CD8-positive, alpha-beta memory T cell (primary cell): ENCODE results near the gene SCARB1. TPM values are rescaled to one million over a fixed set of nuclear protein-coding genes. Genes with fewer than 3 reads are reported as not detected.

Experiments used
- CTCF ChIA-PET: fragments of 350-600 bp; sonication (Branson Sonifier 250); formaldehyde crosslinking; loops from one replicate; lab custom pipeline; 2021; ENCODE audit warnings: antibody characterized with exemption; lab: Charles Lee
- POLR2A ChIA-PET: fragments of 350-600 bp; sonication (Branson Sonifier 250); formaldehyde crosslinking; loops from one replicate; lab custom pipeline; 2021; ENCODE audit warnings: antibody characterized with exemption; lab: Charles Lee
- DNase-seq, 5 donors: peaks; one replicate each; pipeline versions ENCODE4 v3.0.0 to v3.0.0-alpha.2; 2020 to 2022; ENCODE audit warnings: mixed read lengths in 1 of 5
- H3K27ac ChIP-seq: one replicate; pipeline ENCODE4 v1.7.0; 2013; ENCODE audit warnings: low read depth, mild to moderate bottlenecking, low read length, moderate library complexity
- H3K27me3 ChIP-seq: 2 replicates; pipeline ENCODE4 v1.7.0; 2013; ENCODE audit warnings: low read length, mild to moderate bottlenecking; ENCODE audit not compliant: insufficient read depth, poor library complexity, severe bottlenecking
- H3K36me3 ChIP-seq: 2 replicates; pipeline ENCODE4 v1.7.0; 2013; ENCODE audit warnings: mild to moderate bottlenecking, low read length, moderate library complexity; ENCODE audit not compliant: insufficient read depth
- H3K4me1 ChIP-seq: 2 replicates; pipeline ENCODE4 v1.7.0; 2013; ENCODE audit warnings: mild to moderate bottlenecking, low read length, moderate library complexity; ENCODE audit not compliant: insufficient read depth
- H3K4me3 ChIP-seq: 2 replicates; pipeline ENCODE4 v1.7.0; 2013; ENCODE audit warnings: mild to moderate bottlenecking, low read length
- H3K9me3 ChIP-seq: 2 replicates; pipeline ENCODE4 v1.7.0; 2013; ENCODE audit warnings: mild to moderate bottlenecking, low read length
- H3K27ac Mint-ChIP-seq, 8 donors: one replicate each; pipeline ENCODE4 v1.8.0; 2020 to 2021; ENCODE audit warnings: mixed read lengths in 8 of 8, mild to moderate bottlenecking in 6 of 8, inconsistent platforms in 3 of 8, moderate library complexity in 3 of 8
- H3K27me3 Mint-ChIP-seq, 2 donors: one replicate each; pipeline ENCODE4 v1.8.0; 2020 to 2021; ENCODE audit warnings: mixed read lengths in 2 of 2, mild to moderate bottlenecking in 1 of 2, moderate library complexity in 1 of 2
- H3K36me3 Mint-ChIP-seq, 3 donors: one replicate each; pipeline ENCODE4 v1.8.0; 2020 to 2021; ENCODE audit warnings: mixed read lengths in 3 of 3, inconsistent platforms in 1 of 3, mild to moderate bottlenecking in 1 of 3
- H3K4me1 Mint-ChIP-seq, 3 donors: one replicate each; pipeline ENCODE4 v1.8.0; 2020 to 2021; ENCODE audit warnings: mixed read lengths in 3 of 3, inconsistent platforms in 1 of 3, mild to moderate bottlenecking in 1 of 3
- H3K4me3 Mint-ChIP-seq, 7 donors: one replicate each; pipeline ENCODE4 v1.8.0; 2020 to 2021; ENCODE audit warnings: mixed read lengths in 7 of 7, mild to moderate bottlenecking in 6 of 7, moderate library complexity in 4 of 7, inconsistent platforms in 2 of 7
- H3K9me3 Mint-ChIP-seq, 5 donors: one replicate each; pipeline ENCODE4 v1.8.0; 2020 to 2022; ENCODE audit warnings: mixed read lengths in 5 of 5, mild to moderate bottlenecking in 3 of 5, moderate library complexity in 2 of 5, inconsistent platforms in 1 of 5
- polyA plus RNA-seq: library from polyadenylated mRNA; unstranded; fragments of 300-500 nt; fragmentation: Illumina TruSeq; gene quantifications from one replicate; pipeline ENCODE4 v1.2.3, GENCODE V29; 2021
- total RNA-seq, 2 experiments: library from RNA; stranded (reverse); gene quantifications; one replicate each; pipeline ENCODE4 v1.2.3, GENCODE V29; 2021

SCARB1 gene
- total and polyA plus RNA-seq, 3 experiments from 2014 or later = 3.6 to 21.6 (median 20.4) TPM

GRCh38 chr12:124864326-124864752 lies 675 bp upstream of the SCARB1 start:
- Mint-ChIP-seq H3K27me3 (peaks cover 2% of the 10 kb centered on the region in 2 donors), H3K36me3 (peaks cover 0 to under 1% (median 0%) of the 10 kb centered on the region in 3 donors), H3K27ac (peak overlapping the region in 6 of 8 donors; percentile 24 to 90 (median 80)), H3K4me1 (peaks cover 14 to 20% (median 15%) of the 10 kb centered on the region in 3 donors), H3K9me3 (no peaks in the 10 kb centered on the region), H3K4me3 (peak overlapping the region; percentile 72 to 92 (median 80))
- ChIA-PET POLR2A (interaction anchor here (0.6 kb wide), 1 partner anchor 885 kb away, joined by 3 read pairs; no protein-coding TSS in a partner anchor), CTCF (no interaction called here)
- no peaks in the 10 kb centered on the region for H3K4me1 ChIP-seq
- peak overlapping the region; percentile 60 for H3K4me3 ChIP-seq
- H3K27ac ChIP-seq = peak overlapping the region; percentile 58
- H3K9me3 ChIP-seq = no peaks in the 10 kb centered on the region
- no peaks in the 10 kb centered on the region for H3K27me3 ChIP-seq
- no peak for DNase-seq
- no peaks in the 10 kb centered on the region for H3K36me3 ChIP-seq

- Mint-ChIP-seq H3K27me3 (peaks cover 0 to 2% of the 10 kb centered on the region in 2 donors), H3K4me3 (peak overlapping the region; percentile 75 to 91 (median 80)), H3K9me3 (no peaks in the 10 kb centered on the region), H3K36me3 (no peaks in the 10 kb centered on the region), H3K4me1 (peaks cover 14 to 20% (median 15%) of the 10 kb centered on the region in 3 donors), H3K27ac (peak overlapping the region in 3 of 8 donors; percentile 29 to 58 (median 36))
- ChIA-PET CTCF (no interaction called here), POLR2A (no interaction called here)
- DNase-seq = no peak
- no peaks in the 10 kb centered on the region for H3K4me1 ChIP-seq
- no peaks in the 10 kb centered on the region for H3K9me3 ChIP-seq
- peak overlapping the region; percentile 65 for H3K4me3 ChIP-seq
- no peaks in the 10 kb centered on the region for H3K27me3 ChIP-seq
- peak overlapping the region; percentile 31 for H3K27ac ChIP-seq
- no peaks in the 10 kb centered on the region for H3K36me3 ChIP-seq
Measured at GRCh38 chr12:124862768-124863415, 772 bp downstream of the SCARB1 start.

- Mint-ChIP-seq H3K4me1 (peaks cover 14 to 20% (median 15%) of the 10 kb centered on the region in 3 donors), H3K36me3 (no peaks in the 10 kb centered on the region), H3K9me3 (no peaks in the 10 kb centered on the region), H3K4me3 (peak overlapping the region; percentile 75 to 91 (median 80)), H3K27me3 (peaks cover 0 to 2% of the 10 kb centered on the region in 2 donors), H3K27ac (peak overlapping the region in 4 of 8 donors; percentile 11 to 55 (median 38))
- H3K4me3 ChIP-seq = no peak overlapping the region
- H3K36me3 ChIP-seq = no peaks in the 10 kb centered on the region
- no peaks in the 10 kb centered on the region for H3K9me3 ChIP-seq
- POLR2A ChIA-PET = no interaction called here
- H3K27me3 ChIP-seq = no peaks in the 10 kb centered on the region
- CTCF ChIA-PET = no interaction called here
- no peak overlapping the region for H3K27ac ChIP-seq
- peak in 1 of 5 donors; percentile 23 for DNase-seq
- no peaks in the 10 kb centered on the region for H3K4me1 ChIP-seq
Measured at GRCh38 chr12:124861898-124862676, 1.6 kb downstream of the SCARB1 start.

- H3K9me3 ChIP-seq = no peaks in the 10 kb centered on the region
- ChIA-PET POLR2A (no interaction called here), CTCF (no interaction called here)
- no peaks in the 10 kb centered on the region for H3K27me3 ChIP-seq
- H3K4me1 ChIP-seq = no peaks in the 10 kb centered on the region
- no peak overlapping the region for H3K27ac ChIP-seq
- Mint-ChIP-seq H3K9me3 (no peaks in the 10 kb centered on the region), H3K27ac (peak overlapping the region in 1 of 8 donors; percentile 19), H3K4me3 (peak overlapping the region; percentile 69 to 84 (median 80)), H3K4me1 (peaks cover 14 to 20% (median 15%) of the 10 kb centered on the region in 3 donors), H3K36me3 (no peaks in the 10 kb centered on the region), H3K27me3 (no peaks in the 10 kb centered on the region)
- H3K36me3 ChIP-seq = no peaks in the 10 kb centered on the region
- DNase-seq = peak in 1 of 5 donors; percentile 28
- no peak overlapping the region for H3K4me3 ChIP-seq
Measured at GRCh38 chr12:124861492-124861891, 2.2 kb downstream of the SCARB1 start.

- peaks cover 0 to 1% of the 10 kb centered on the region in 2 donors for H3K27me3 Mint-ChIP-seq
- H3K27me3 ChIP-seq = no peaks in the 10 kb centered on the region
- ChIA-PET POLR2A (no interaction called here), CTCF (no interaction called here)
- no peak overlapping the region for H3K27ac Mint-ChIP-seq
- no peak overlapping the region for H3K4me3 ChIP-seq
- no peaks in the 10 kb centered on the region for H3K4me1 ChIP-seq
- H3K9me3 ChIP-seq = no peaks in the 10 kb centered on the region
- H3K9me3 Mint-ChIP-seq = no peaks in the 10 kb centered on the region
- DNase-seq = peak in 1 of 5 donors; percentile 38
- peaks cover 7 to 14% (median 13%) of the 10 kb centered on the region in 3 donors for H3K4me1 Mint-ChIP-seq
- no peaks in the 10 kb centered on the region for H3K36me3 Mint-ChIP-seq
- H3K4me3 Mint-ChIP-seq = no peak overlapping the region
- H3K36me3 ChIP-seq = no peaks in the 10 kb centered on the region
- no peak overlapping the region for H3K27ac ChIP-seq
Measured at GRCh38 chr12:124857921-124858461, 5.7 kb downstream of the SCARB1 start.

GRCh38 chr12:124856842-124857178 lies 6.9 kb downstream of the SCARB1 start:
- Mint-ChIP-seq H3K9me3 (no peaks in the 10 kb centered on the region), H3K27ac (no peak overlapping the region), H3K4me3 (no peak overlapping the region), H3K36me3 (no peaks in the 10 kb centered on the region), H3K4me1 (peaks cover 3 to 6% (median 4%) of the 10 kb centered on the region in 3 donors), H3K27me3 (peaks cover 0 to 1% of the 10 kb centered on the region in 2 donors)
- POLR2A ChIA-PET = no interaction called here
- Histone ChIP-seq H3K27me3 (no peaks in the 10 kb centered on the region), H3K4me1 (no peaks in the 10 kb centered on the region), H3K4me3 (no peak overlapping the region), H3K27ac (no peak overlapping the region), H3K9me3 (no peaks in the 10 kb centered on the region), H3K36me3 (no peaks in the 10 kb centered on the region)
- CTCF ChIA-PET = no interaction called here
- peak in 1 of 5 donors; percentile 17 for DNase-seq

GRCh38 chr12:124856132-124856841 lies 7.4 kb downstream of the SCARB1 start:
- H3K4me3 Mint-ChIP-seq = no peak overlapping the region
- peak overlapping the region in 1 of 8 donors; percentile 47 for H3K27ac Mint-ChIP-seq
- no peaks in the 10 kb centered on the region for H3K9me3 Mint-ChIP-seq
- Histone ChIP-seq H3K4me1 (no peaks in the 10 kb centered on the region), H3K27me3 (no peaks in the 10 kb centered on the region), H3K9me3 (no peaks in the 10 kb centered on the region), H3K4me3 (no peak overlapping the region), H3K27ac (no peak overlapping the region), H3K36me3 (no peaks in the 10 kb centered on the region)
- H3K36me3 Mint-ChIP-seq = peaks cover 0 to under 1% (median 0%) of the 10 kb centered on the region in 3 donors
- peaks cover 0 to 6% (median 4%) of the 10 kb centered on the region in 3 donors for H3K4me1 Mint-ChIP-seq
- CTCF ChIA-PET = no interaction called here
- DNase-seq = peak in 1 of 5 donors; percentile 34
- POLR2A ChIA-PET = no interaction called here
- peaks cover 0 to 1% of the 10 kb centered on the region in 2 donors for H3K27me3 Mint-ChIP-seq
